ENCODE results near the gene DSP. TPM values are rescaled to one million over a fixed set of nuclear protein-coding genes. Genes with fewer than 3 reads are reported as not detected.

The DSP gene
- total and polyA plus RNA-seq, 2 experiments from 2014 or later, result 73.7 to 156 TPM

DNA sequence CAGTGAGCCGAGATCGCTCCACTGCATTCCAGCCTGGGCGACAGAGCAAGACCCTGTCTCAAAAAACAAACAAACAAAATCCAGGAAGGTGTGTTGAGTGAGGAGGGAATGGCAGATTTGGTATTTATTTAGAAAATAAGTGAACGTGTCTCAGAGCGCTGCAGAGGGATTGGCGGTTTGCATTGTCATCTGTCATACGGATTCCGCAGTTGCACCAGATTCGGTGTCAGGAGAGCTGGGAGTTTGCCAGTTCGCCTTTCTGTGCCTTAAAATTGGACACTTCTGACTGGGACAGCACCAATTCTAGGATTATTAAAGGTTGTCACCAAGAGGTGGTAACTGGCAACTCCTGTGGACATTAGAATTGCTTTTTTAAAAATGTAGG is 49.4 kb downstream of the DSP start:
- peaks cover 10% of the 10 kb centered on the region for H3K4me1 ChIP-seq (ENCODE audit: insufficient read depth)
- peak overlapping the region; percentile 58 for H3K4me3 ChIP-seq
- no peaks in the 10 kb centered on the region for H3K36me3 ChIP-seq (replicated peaks; ENCODE audit: insufficient read depth, low read depth)
- peak; percentile 28 for DNase-seq (ENCODE audit: low spot score)
- H3K27me3 ChIP-seq, result no peaks in the 10 kb centered on the region
- WGBS (ENCODE audit: low lambda C conversion rate, missing lambda C conversion rate), result 9% methylated on average over 9 of the region's 10 CpGs
- TF ChIP-seq, protein P1, sequence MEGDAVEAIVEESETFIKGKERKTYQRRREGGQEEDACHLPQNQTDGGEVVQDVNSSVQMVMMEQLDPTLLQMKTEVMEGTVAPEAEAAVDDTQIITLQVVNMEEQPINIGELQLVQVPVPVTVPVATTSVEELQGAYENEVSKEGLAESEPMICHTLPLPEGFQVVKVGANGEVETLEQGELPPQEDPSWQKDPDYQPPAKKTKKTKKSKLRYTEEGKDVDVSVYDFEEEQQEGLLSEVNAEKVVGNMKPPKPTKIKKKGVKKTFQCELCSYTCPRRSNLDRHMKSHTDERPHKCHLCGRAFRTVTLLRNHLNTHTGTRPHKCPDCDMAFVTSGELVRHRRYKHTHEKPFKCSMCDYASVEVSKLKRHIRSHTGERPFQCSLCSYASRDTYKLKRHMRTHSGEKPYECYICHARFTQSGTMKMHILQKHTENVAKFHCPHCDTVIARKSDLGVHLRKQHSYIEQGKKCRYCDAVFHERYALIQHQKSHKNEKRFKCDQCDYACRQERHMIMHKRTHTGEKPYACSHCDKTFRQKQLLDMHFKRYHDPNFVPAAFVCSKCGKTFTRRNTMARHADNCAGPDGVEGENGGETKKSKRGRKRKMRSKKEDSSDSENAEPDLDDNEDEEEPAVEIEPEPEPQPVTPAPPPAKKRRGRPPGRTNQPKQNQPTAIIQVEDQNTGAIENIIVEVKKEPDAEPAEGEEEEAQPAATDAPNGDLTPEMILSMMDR (IDR thresholded peaks at IDR 0.05; ENCODE audit: poor library complexity), result no peak
- TF ChIP-seq EZH2 (IDR thresholded peaks at IDR 0.05; ENCODE audit: borderline replicate concordance), result no peak
- TF ChIP-seq EZH2phosphoT487 (IDR thresholded peaks at IDR 0.05; ENCODE audit: low read depth, severe bottlenecking, unreplicated experiment), result no peak
- peaks cover 41% of the 10 kb centered on the region for H3K79me2 ChIP-seq
- peaks cover 23% of the 10 kb centered on the region for H4K20me1 ChIP-seq (ENCODE audit: insufficient read depth, poor library complexity, severe bottlenecking)
- H3K27ac ChIP-seq, result peak overlapping the region; percentile 70
- no peaks in the 10 kb centered on the region for H3K9me3 ChIP-seq (ENCODE audit: low read depth)
- peak overlapping the region; percentile 82 for H3K4me2 ChIP-seq
- peak overlapping the region; percentile 60 for H2AFZ ChIP-seq
- H3K9me2 ChIP-seq (replicated peaks; ENCODE audit: insufficient read depth), result no peaks in the 10 kb centered on the region

- Histone ChIP-seq H3K27me3 (no peaks in the 10 kb centered on the region), H3K9me3 (ENCODE audit: low read depth) (no peaks in the 10 kb centered on the region), H3K4me1 (ENCODE audit: insufficient read depth) (peaks cover 10% of the 10 kb centered on the region), H3K9me2 (replicated peaks; ENCODE audit: insufficient read depth) (no peaks in the 10 kb centered on the region), H4K20me1 (ENCODE audit: insufficient read depth, poor library complexity, severe bottlenecking) (peaks cover 23% of the 10 kb centered on the region), H2AFZ (no peak overlapping the region), H3K4me2 (peak overlapping the region; percentile 82), H3K4me3 (no peak overlapping the region), H3K27ac (no peak overlapping the region), H3K79me2 (peaks cover 41% of the 10 kb centered on the region), H3K36me3 (replicated peaks; ENCODE audit: insufficient read depth, low read depth) (no peaks in the 10 kb centered on the region)
- TF ChIP-seq, protein P1 (IDR thresholded peaks at IDR 0.05; ENCODE audit: poor library complexity), result no peak
- no peak for TF ChIP-seq EZH2phosphoT487 (IDR thresholded peaks at IDR 0.05; ENCODE audit: low read depth, severe bottlenecking, unreplicated experiment)
- no peak for TF ChIP-seq EZH2 (IDR thresholded peaks at IDR 0.05; ENCODE audit: borderline replicate concordance)
- no peak for DNase-seq (ENCODE audit: low spot score)
- 93% methylated on average over 5 of the region's 5 CpGs for WGBS (ENCODE audit: low lambda C conversion rate, missing lambda C conversion rate)
Measured at GRCh38 chr6:7591770-7592169, 50.3 kb downstream of the DSP start.

GRCh38 chr6:7593229-7593628 is 51.8 kb downstream of the DSP start:
- Histone ChIP-seq H3K79me2 (peaks cover 43% of the 10 kb centered on the region), H3K27me3 (no peaks in the 10 kb centered on the region), H3K36me3 (replicated peaks; ENCODE audit: insufficient read depth, low read depth) (no peaks in the 10 kb centered on the region), H3K9me3 (ENCODE audit: low read depth) (no peaks in the 10 kb centered on the region), H3K9me2 (replicated peaks; ENCODE audit: insufficient read depth) (no peaks in the 10 kb centered on the region), H2AFZ (no peak overlapping the region), H3K4me2 (no peak overlapping the region), H3K27ac (no peak overlapping the region), H4K20me1 (ENCODE audit: insufficient read depth, poor library complexity, severe bottlenecking) (peaks cover 23% of the 10 kb centered on the region), H3K4me1 (ENCODE audit: insufficient read depth) (peaks cover 10% of the 10 kb centered on the region), H3K4me3 (no peak overlapping the region)
- no peak for DNase-seq (ENCODE audit: low spot score)
- TF ChIP-seq EZH2 (IDR thresholded peaks at IDR 0.05; ENCODE audit: borderline replicate concordance) (no peak), EZH2phosphoT487 (IDR thresholded peaks at IDR 0.05; ENCODE audit: low read depth, severe bottlenecking, unreplicated experiment) (no peak)
- TF ChIP-seq, protein P1 (IDR thresholded peaks at IDR 0.05; ENCODE audit: poor library complexity), result no peak
- 48% methylated on average over 1 of the region's 1 CpG for WGBS (ENCODE audit: low lambda C conversion rate, missing lambda C conversion rate)

Measured in hepatocyte (in vitro differentiated cells).